Astrocyte (in vitro differentiated cells and primary cell): Measurements from ENCODE around the gene ADORA1. TPM values are rescaled to one million over a fixed set of nuclear protein-coding genes. Genes with fewer than 3 reads are reported as not detected.

Experiments used
- DNase-seq: peaks from one replicate; pipeline ENCODE4 v3.0.0-alpha.2; 2010; ENCODE audit warnings: low read depth
- FAIRE-seq: peaks from 2 replicates; lab custom pipeline; 2011; peaks lifted over from hg19 to GRCh38; lab: Jason Lieb, UNC
- H2AFZ ChIP-seq: 2 replicates; pipeline ENCODE4 v1.6.0; 2012; ENCODE audit warnings: low read depth, low read length, inconsistent platforms
- H3K27ac ChIP-seq: 2 replicates; pipeline ENCODE4 v1.5.1; 2011; ENCODE audit warnings: low read depth, low read length, inconsistent platforms
- H3K27me3 ChIP-seq: 2 replicates; pipeline ENCODE4 v1.6.0; 2011; ENCODE audit warnings: low read length, inconsistent platforms; ENCODE audit not compliant: insufficient read depth
- H3K36me3 ChIP-seq: 2 replicates; pipeline ENCODE4 v1.5.1; 2011; ENCODE audit warnings: low read length, inconsistent platforms; ENCODE audit not compliant: insufficient read depth
- H3K4me1 ChIP-seq: 2 replicates; pipeline ENCODE4 v1.5.1; 2011; ENCODE audit warnings: low read length, inconsistent platforms; ENCODE audit not compliant: insufficient read depth
- H3K4me2 ChIP-seq: 2 replicates; pipeline ENCODE4 v1.6.0; 2012; ENCODE audit warnings: low read length, inconsistent platforms
- H3K4me3 ChIP-seq: 2 replicates; pipeline ENCODE4 v1.5.1; 2011; ENCODE audit warnings: low read depth, mild to moderate bottlenecking, low read length, inconsistent platforms; ENCODE audit not compliant: insufficient read depth
- H3K79me2 ChIP-seq: 2 replicates; pipeline ENCODE4 v1.6.0; 2012; ENCODE audit warnings: mild to moderate bottlenecking, low read length, inconsistent platforms; ENCODE audit not compliant: insufficient read depth
- H3K9ac ChIP-seq: 2 replicates; pipeline ENCODE4 v1.6.0; 2012; ENCODE audit warnings: mild to moderate bottlenecking, low read length, inconsistent platforms
- H3K9me3 ChIP-seq: 2 replicates; pipeline ENCODE4 v1.5.1; 2012; ENCODE audit warnings: low read depth, mild to moderate bottlenecking, low read length, inconsistent platforms; ENCODE audit not compliant: insufficient read depth
- H4K20me1 ChIP-seq: 2 replicates; pipeline ENCODE4 v1.6.0; 2012; ENCODE audit warnings: low read length, inconsistent platforms; ENCODE audit not compliant: insufficient read depth
- H3K27ac Mint-ChIP-seq: one replicate; pipeline ENCODE4 v1.8.0; 2021; ENCODE audit warnings: mild to moderate bottlenecking, mixed read lengths; ENCODE audit not compliant: unreplicated experiment
- H3K27me3 Mint-ChIP-seq: one replicate; pipeline ENCODE4 v1.8.0; 2021; ENCODE audit warnings: low read depth, mixed read lengths; ENCODE audit not compliant: unreplicated experiment
- H3K36me3 Mint-ChIP-seq: one replicate; pipeline ENCODE4 v1.8.0; 2021; ENCODE audit warnings: low read depth, mixed read lengths; ENCODE audit not compliant: unreplicated experiment
- H3K4me1 Mint-ChIP-seq: one replicate; pipeline ENCODE4 v1.8.0; 2021; ENCODE audit warnings: low read depth, mixed read lengths; ENCODE audit not compliant: unreplicated experiment
- H3K4me3 Mint-ChIP-seq: one replicate; pipeline ENCODE4 v1.8.0; 2021; ENCODE audit warnings: mild to moderate bottlenecking, moderate library complexity, mixed read lengths; ENCODE audit not compliant: unreplicated experiment
- H3K9me3 Mint-ChIP-seq: one replicate; pipeline ENCODE4 v1.8.0; 2021; ENCODE audit warnings: mild to moderate bottlenecking, mixed read lengths; ENCODE audit not compliant: unreplicated experiment
- EZH2 ChIP-seq: IDR thresholded peaks from 2 replicates; pipeline ENCODE4 v1.6.1; 2012; ENCODE audit warnings: mild to moderate bottlenecking, low read length, inconsistent platforms; ENCODE audit not compliant: insufficient read depth
- total RNA-seq: library from RNA; stranded (reverse); gene quantifications from 2 replicates; pipeline ENCODE4 v1.2.1, GENCODE V29; 2021
- TF ChIP-seq, protein P1 (sequence below): IDR thresholded peaks from 2 replicates; pipeline ENCODE4 v1.5.1; 2011; ENCODE audit warnings: low read depth, mild to moderate bottlenecking, inconsistent platforms, low read length, moderate library complexity; ENCODE audit not compliant: insufficient read depth

ADORA1 gene
- total RNA-seq, 1 donor from 2014 or later: 5.7 TPM

DNA sequence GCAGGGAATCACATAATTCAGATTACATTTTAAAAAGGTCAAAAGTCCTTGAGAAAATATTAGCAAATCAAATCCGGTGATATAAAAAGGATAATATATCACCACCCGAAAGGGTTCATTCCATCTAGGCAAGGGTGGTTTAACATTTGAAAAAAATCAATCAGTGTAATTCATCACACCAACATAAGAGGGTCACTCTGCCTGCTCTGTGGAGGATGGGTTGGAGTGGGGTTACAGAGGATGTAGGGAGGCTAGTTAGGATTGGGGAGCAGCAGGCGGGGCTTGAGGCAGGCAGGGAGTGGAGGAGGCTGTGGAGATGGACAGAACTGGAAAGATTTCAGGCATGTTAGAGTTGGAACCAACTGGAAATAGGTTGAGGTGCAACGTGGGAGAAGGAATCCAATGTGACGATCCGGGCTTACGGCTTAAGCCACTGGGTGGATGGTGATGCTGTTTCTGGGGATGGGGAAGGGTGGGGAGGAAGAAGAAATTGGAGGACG lies 12.5 kb downstream of the ADORA1 start:
- peaks cover 7% of the 10 kb centered on the region for H3K4me1 Mint-ChIP-seq
- peaks cover 7% of the 10 kb centered on the region for H3K4me1 ChIP-seq
- no peak overlapping the region for H3K27ac ChIP-seq

DNA sequence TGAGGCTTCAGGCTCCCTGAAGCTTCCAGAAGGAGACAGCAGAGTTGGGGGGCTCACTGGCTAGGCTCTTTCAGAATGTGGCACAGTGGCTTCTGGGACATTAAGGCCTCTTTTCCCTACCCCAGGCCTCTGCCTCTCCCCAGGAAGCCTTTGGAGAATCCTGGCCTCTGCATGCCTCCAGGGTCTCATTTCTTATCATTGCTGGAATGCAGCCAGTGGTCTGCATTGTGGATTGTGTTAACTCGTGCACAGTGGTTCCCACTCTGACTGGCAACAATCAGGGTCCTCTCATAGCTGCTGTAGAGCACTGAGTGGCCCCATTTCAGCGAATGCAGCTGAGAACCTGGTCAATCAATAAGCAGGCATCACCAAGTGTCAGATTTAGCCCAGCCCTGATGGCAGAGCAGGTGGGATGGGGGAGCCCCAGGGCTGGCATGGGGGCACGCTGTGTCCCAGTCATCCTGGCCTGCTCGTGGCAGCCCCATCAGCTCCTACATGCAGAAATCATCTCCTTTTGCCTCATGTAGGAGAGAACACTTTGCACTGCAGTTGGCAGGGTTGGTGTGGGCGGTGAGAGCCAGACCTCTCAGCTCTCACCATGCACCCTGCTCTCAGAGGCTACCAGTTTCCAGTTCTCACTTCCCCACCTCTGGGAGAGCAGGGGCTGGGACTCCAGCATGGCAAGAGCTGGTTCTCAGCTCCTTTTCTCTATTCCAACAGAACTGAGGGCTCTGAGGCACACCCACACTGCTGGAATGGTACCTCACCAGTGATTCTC lies 13.4 kb downstream of the ADORA1 start:
- peaks cover 5% of the 10 kb centered on the region for H3K27me3 Mint-ChIP-seq
- Histone ChIP-seq H2AFZ (no peak overlapping the region), H3K4me2 (no peak overlapping the region)

More for the DNA sequence above, 12.5 kb downstream of the ADORA1 start:
- Mint-ChIP-seq H3K27ac (no peak overlapping the region), H3K9me3 (peaks cover 2% of the 10 kb centered on the region), H3K4me3 (no peak overlapping the region), H3K27me3 (peaks cover 6% of the 10 kb centered on the region), H3K36me3 (peaks cover 8% of the 10 kb centered on the region)
- no peaks in the 10 kb centered on the region for H4K20me1 ChIP-seq
- no peaks in the 10 kb centered on the region for H3K9me3 ChIP-seq
- no peak for DNase-seq
- no peak for FAIRE-seq
- H3K4me3 ChIP-seq: no peak overlapping the region
- H3K27me3 ChIP-seq: no peaks in the 10 kb centered on the region
- H3K36me3 ChIP-seq: no peaks in the 10 kb centered on the region
- no peak for TF ChIP-seq EZH2
- TF ChIP-seq, protein P1, sequence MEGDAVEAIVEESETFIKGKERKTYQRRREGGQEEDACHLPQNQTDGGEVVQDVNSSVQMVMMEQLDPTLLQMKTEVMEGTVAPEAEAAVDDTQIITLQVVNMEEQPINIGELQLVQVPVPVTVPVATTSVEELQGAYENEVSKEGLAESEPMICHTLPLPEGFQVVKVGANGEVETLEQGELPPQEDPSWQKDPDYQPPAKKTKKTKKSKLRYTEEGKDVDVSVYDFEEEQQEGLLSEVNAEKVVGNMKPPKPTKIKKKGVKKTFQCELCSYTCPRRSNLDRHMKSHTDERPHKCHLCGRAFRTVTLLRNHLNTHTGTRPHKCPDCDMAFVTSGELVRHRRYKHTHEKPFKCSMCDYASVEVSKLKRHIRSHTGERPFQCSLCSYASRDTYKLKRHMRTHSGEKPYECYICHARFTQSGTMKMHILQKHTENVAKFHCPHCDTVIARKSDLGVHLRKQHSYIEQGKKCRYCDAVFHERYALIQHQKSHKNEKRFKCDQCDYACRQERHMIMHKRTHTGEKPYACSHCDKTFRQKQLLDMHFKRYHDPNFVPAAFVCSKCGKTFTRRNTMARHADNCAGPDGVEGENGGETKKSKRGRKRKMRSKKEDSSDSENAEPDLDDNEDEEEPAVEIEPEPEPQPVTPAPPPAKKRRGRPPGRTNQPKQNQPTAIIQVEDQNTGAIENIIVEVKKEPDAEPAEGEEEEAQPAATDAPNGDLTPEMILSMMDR: no peak
- no peak overlapping the region for H3K4me2 ChIP-seq
- H3K79me2 ChIP-seq: no peaks in the 10 kb centered on the region
- no peak overlapping the region for H3K9ac ChIP-seq
- H2AFZ ChIP-seq: no peak overlapping the region

More for the DNA sequence above, 13.4 kb downstream of the ADORA1 start:
- Histone ChIP-seq H3K4me3 (no peak overlapping the region), H3K27me3 (no peaks in the 10 kb centered on the region), H3K4me1 (peaks cover 7% of the 10 kb centered on the region), H3K27ac (no peak overlapping the region), H3K9ac (no peak overlapping the region), H3K36me3 (no peaks in the 10 kb centered on the region), H3K9me3 (no peaks in the 10 kb centered on the region), H3K79me2 (no peaks in the 10 kb centered on the region), H4K20me1 (no peaks in the 10 kb centered on the region)
- no peak overlapping the region for H3K4me3 Mint-ChIP-seq
- peaks cover 8% of the 10 kb centered on the region for H3K36me3 Mint-ChIP-seq
- H3K9me3 Mint-ChIP-seq: peaks cover 2% of the 10 kb centered on the region
- no peak overlapping the region for H3K27ac Mint-ChIP-seq
- H3K4me1 Mint-ChIP-seq: peaks cover 9% of the 10 kb centered on the region
- TF ChIP-seq, protein P1: no peak
- TF ChIP-seq EZH2: no peak
- FAIRE-seq (no peak), DNase-seq (no peak)
